CD4-positive, alpha-beta T cell treated with Interferon gamma for 1 hour (primary cell): ENCODE data around the gene MEGF6.

Experiments
- DNase-seq: peaks from one replicate; pipeline ENCODE4 v3.0.0-alpha.2; 2020

MEGF6 gene

GRCh38 chr1:3453891-3454810 is 157.2 kb downstream of the MEGF6 start, which contains the start of gene ARHGEF16:
TSS of gene ARHGEF16 (plus strand) at chr1:3454665. CDS start at chr1:3463085, 8,420 bp downstream.
- DNase-seq: peak; percentile 33

- peak; percentile 62 for DNase-seq
These were observed 158.0 kb downstream of the MEGF6 start for GRCh38 chr1:3453203-3453761.

GRCh38 chr1:3452866-3453175 is 158.5 kb downstream of the MEGF6 start:
- no peak for DNase-seq

- DNase-seq: no peak
These were observed 159.1 kb downstream of the MEGF6 start for GRCh38 chr1:3451994-3452865.

- no peak for DNase-seq
These were observed 160.3 kb downstream of the MEGF6 start for GRCh38 chr1:3450983-3451382.

- DNase-seq: no peak
These were observed 161.0 kb downstream of the MEGF6 start for GRCh38 chr1:3450202-3450863.

- no peak for DNase-seq
These were observed 166.6 kb downstream of the MEGF6 start for GRCh38 chr1:3444736-3445135.

GRCh38 chr1:3444298-3444697 is 167.0 kb downstream of the MEGF6 start:
- no peak for DNase-seq

GRCh38 chr1:3443807-3444206 is 167.5 kb downstream of the MEGF6 start:
- DNase-seq: no peak

GRCh38 chr1:3442901-3443300 is 168.4 kb downstream of the MEGF6 start:
- DNase-seq: no peak

- DNase-seq: no peak
These were observed 169.0 kb downstream of the MEGF6 start for GRCh38 chr1:3442331-3442730.

GRCh38 chr1:3441880-3442279 is 169.4 kb downstream of the MEGF6 start:
- no peak for DNase-seq

GRCh38 chr1:3441410-3441847 is 169.9 kb downstream of the MEGF6 start:
- DNase-seq: no peak

- DNase-seq: no peak
These were observed 170.4 kb downstream of the MEGF6 start for GRCh38 chr1:3440711-3441409.

GRCh38 chr1:3440300-3440681 is 171.0 kb downstream of the MEGF6 start:
- DNase-seq: no peak
